ENCODE data around the gene PALD1.

- no peak for TF ChIP-seq CTCF (IDR thresholded peaks at IDR 0.05; ENCODE audit: insufficient read depth, low read length, poor library complexity, severe bottlenecking)
- TF ChIP-seq EZH2phosphoT487 (conservative IDR thresholded peaks at IDR 0.05; ENCODE audit: low read length): no peak
These were observed 855 bp upstream of the PALD1 start for GRCh38 chr10:70477661-70478162.

Data from SU-DHL-6 (cell line).